H1 (cell line): Measurements from ENCODE around the gene FAM184B. TPM values are rescaled to one million over a fixed set of nuclear protein-coding genes. Genes with fewer than 3 reads are reported as not detected.

Experiments
- BACH1 ChIP-seq: IDR thresholded peaks from 2 replicates; pipeline ENCODE4 v1.6.1; 2012; ENCODE audit warnings: low read length, improper control_type of control experiment
- polyA plus RNA-seq, 7 experiments: library from polyadenylated mRNA; depleted of rRNA in 3 of 7; stranded (reverse) in 5 of 7; unstranded in 2 of 7; fragments of >200 nt in 5 of 7; fragments of 200-250 nt in 2 of 7; gene quantifications; 1 replicate in 5 of 7; 2 replicates in 1 of 7; 4 replicates in 1 of 7; pipeline versions ENCODE4 v1.2.1 to v1.2.3, GENCODE V29; 2011 to 2013; ENCODE audit warnings: missing spikeins in 2 of 7, mixed read lengths in 2 of 7
- total RNA-seq: library from RNA; stranded (reverse); fragmentation: NEBNext Ultra II Directional; extraction: Animal tissue kit (Norgen Biotek cat#: 25700); gene quantifications from 2 replicates; pipeline ENCODE4 v1.2.1, GENCODE V29; 2021

FAM184B gene
- total and polyA plus RNA-seq, 2 of the 8 experiments (the other 6 are each of a cell fraction or from before 2014, with no cell fraction given), result 0.05 to 0.39 TPM

DNA sequence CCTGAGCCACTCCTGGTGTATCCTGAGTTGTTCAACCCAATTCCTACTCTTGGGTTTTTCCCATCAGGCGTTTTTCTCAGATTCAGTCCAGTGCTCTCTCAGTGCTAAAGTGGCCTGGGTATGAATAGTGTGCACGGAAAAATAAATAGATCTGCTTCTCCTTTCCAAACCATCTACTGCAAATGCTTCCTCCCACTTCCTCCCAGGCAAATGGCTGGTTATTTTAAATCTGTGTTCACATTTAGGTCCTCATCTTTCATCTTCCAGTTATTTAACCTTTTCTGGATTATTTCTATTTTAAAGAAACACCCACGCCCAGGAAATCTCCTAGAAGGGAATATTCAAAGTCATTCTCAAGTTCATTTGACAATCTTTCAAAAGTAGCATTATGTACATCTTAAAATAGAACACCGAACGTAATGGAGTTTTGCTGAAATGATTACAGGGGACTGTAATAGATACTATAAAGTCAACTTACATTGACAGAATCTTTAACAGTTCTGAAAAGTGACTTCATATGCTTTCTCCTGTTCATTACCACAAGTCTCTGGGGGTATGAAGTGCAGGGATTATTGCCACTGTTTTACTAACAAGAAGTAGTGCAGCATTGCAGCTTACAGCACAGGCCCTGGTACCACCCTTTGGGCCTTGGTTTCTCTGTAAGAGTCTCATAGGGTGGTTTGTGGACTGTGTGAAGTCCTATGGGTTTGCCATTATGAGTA lies 100.7 kb downstream of the FAM184B start (continued):
- no peak for TF ChIP-seq BACH1
